Measurements from ENCODE around the gene CCDC85B. TPM values are rescaled to one million over a fixed set of nuclear protein-coding genes. Genes with fewer than 3 reads are reported as not detected.

The CCDC85B gene
- total RNA-seq, 1 donor from 2014 or later, result 12.8 TPM

- H3K27me3 Mint-ChIP-seq (ENCODE audit: low read depth), result no peaks in the 10 kb centered on the region
- H3K36me3 Mint-ChIP-seq, result peaks cover 21% of the 10 kb centered on the region
- no peak overlapping the region for H3K27ac Mint-ChIP-seq
- no peaks in the 10 kb centered on the region for H3K9me3 Mint-ChIP-seq
- no peak for DNase-seq (ENCODE audit: low spot score in 2 of 2, unreplicated experiment in 2 of 2)
- no peak overlapping the region for H3K4me3 Mint-ChIP-seq
- peaks cover 15% of the 10 kb centered on the region for H3K4me1 Mint-ChIP-seq
- TF ChIP-seq, protein P1, sequence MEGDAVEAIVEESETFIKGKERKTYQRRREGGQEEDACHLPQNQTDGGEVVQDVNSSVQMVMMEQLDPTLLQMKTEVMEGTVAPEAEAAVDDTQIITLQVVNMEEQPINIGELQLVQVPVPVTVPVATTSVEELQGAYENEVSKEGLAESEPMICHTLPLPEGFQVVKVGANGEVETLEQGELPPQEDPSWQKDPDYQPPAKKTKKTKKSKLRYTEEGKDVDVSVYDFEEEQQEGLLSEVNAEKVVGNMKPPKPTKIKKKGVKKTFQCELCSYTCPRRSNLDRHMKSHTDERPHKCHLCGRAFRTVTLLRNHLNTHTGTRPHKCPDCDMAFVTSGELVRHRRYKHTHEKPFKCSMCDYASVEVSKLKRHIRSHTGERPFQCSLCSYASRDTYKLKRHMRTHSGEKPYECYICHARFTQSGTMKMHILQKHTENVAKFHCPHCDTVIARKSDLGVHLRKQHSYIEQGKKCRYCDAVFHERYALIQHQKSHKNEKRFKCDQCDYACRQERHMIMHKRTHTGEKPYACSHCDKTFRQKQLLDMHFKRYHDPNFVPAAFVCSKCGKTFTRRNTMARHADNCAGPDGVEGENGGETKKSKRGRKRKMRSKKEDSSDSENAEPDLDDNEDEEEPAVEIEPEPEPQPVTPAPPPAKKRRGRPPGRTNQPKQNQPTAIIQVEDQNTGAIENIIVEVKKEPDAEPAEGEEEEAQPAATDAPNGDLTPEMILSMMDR (IDR thresholded peaks at IDR 0.05; ENCODE audit: unreplicated experiment), result no peak
Measured at GRCh38 chr11:65866509-65867283, 23.8 kb upstream of the CCDC85B start.

- DNase-seq (ENCODE audit: low spot score in 2 of 2, unreplicated experiment in 2 of 2), result no peak
- H3K27me3 Mint-ChIP-seq (ENCODE audit: low read depth), result no peaks in the 10 kb centered on the region
- no peaks in the 10 kb centered on the region for H3K9me3 Mint-ChIP-seq
- no peak overlapping the region for H3K4me3 Mint-ChIP-seq
- no peak overlapping the region for H3K27ac Mint-ChIP-seq
- H3K4me1 Mint-ChIP-seq, result peaks cover 19% of the 10 kb centered on the region
- TF ChIP-seq, protein P1 (IDR thresholded peaks at IDR 0.05; ENCODE audit: unreplicated experiment), result no peak
- peaks cover 20% of the 10 kb centered on the region for H3K36me3 Mint-ChIP-seq
Measured at GRCh38 chr11:65867284-65868071, 23.0 kb upstream of the CCDC85B start.

- no peak overlapping the region for H3K4me3 Mint-ChIP-seq
- H3K36me3 Mint-ChIP-seq, result peaks cover 16% of the 10 kb centered on the region
- no peak overlapping the region for H3K27ac Mint-ChIP-seq
- no peaks in the 10 kb centered on the region for H3K9me3 Mint-ChIP-seq
- TF ChIP-seq, protein P1 (IDR thresholded peaks at IDR 0.05; ENCODE audit: unreplicated experiment), result no peak
- H3K4me1 Mint-ChIP-seq, result peaks cover 18% of the 10 kb centered on the region
- no peak for DNase-seq (ENCODE audit: low spot score in 2 of 2, unreplicated experiment in 2 of 2)
- H3K27me3 Mint-ChIP-seq (ENCODE audit: low read depth), result no peaks in the 10 kb centered on the region
Measured at GRCh38 chr11:65868076-65868667, 22.3 kb upstream of the CCDC85B start.

GRCh38 chr11:65868907-65869306, 21.6 kb upstream of the CCDC85B start:
- no peaks in the 10 kb centered on the region for H3K9me3 Mint-ChIP-seq
- no peak for DNase-seq (ENCODE audit: low spot score in 2 of 2, unreplicated experiment in 2 of 2)
- H3K4me3 Mint-ChIP-seq, result no peak overlapping the region
- H3K27me3 Mint-ChIP-seq (ENCODE audit: low read depth), result no peaks in the 10 kb centered on the region
- H3K36me3 Mint-ChIP-seq, result peaks cover 16% of the 10 kb centered on the region
- no peak overlapping the region for H3K27ac Mint-ChIP-seq
- TF ChIP-seq, protein P1 (IDR thresholded peaks at IDR 0.05; ENCODE audit: unreplicated experiment), result no peak
- H3K4me1 Mint-ChIP-seq, result peaks cover 20% of the 10 kb centered on the region

DNA sequence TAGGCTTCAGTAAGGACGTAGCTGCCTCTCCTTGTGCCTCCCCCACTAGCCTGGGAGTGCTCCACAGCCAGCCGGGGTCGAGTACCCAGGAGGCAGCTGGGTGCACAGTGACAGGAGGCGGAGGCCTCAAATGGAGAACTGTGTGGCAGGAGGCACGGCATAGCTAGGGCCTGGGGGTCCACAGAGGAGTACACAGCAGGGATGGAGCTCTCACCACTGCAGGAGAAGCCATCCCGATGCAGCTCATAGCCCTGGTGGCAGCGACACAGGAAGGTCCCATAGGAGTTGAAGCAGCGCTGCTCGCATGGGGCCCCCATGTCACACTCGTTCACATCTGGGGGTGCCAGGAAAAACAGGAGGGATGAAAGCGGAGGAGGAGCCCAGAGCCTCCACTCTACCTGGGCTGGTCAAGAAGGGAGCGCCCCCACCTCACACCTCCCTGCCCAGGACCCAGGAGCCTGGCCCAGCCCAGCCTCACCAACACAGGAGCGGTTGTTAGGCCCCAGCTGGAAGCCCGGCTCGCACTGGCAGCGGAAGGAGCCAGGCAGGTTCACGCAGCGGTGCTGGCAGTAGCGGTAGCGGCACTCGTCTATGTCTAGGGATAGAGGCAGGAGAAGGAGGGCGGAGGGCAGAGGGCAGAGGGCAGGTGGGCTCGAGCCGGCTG, 20.7 kb upstream of the CCDC85B start:
- no peak overlapping the region for H3K4me3 Mint-ChIP-seq
- H3K36me3 Mint-ChIP-seq, result peaks cover 16% of the 10 kb centered on the region
- DNase-seq (ENCODE audit: low spot score in 2 of 2, unreplicated experiment in 2 of 2), result no peak
- TF ChIP-seq, protein P1 (IDR thresholded peaks at IDR 0.05; ENCODE audit: unreplicated experiment), result no peak
- H3K27ac Mint-ChIP-seq, result peak overlapping the region; percentile 72
- H3K4me1 Mint-ChIP-seq, result peaks cover 20% of the 10 kb centered on the region
- H3K27me3 Mint-ChIP-seq (ENCODE audit: low read depth), result no peaks in the 10 kb centered on the region
- H3K9me3 Mint-ChIP-seq, result no peaks in the 10 kb centered on the region

All from mesothelial cell of epicardium (in vitro differentiated cells).